SK-MEL-5 (cell line): ENCODE measurements around the gene TMEM222. TPM values are rescaled to one million over a fixed set of nuclear protein-coding genes. Genes with fewer than 3 reads are reported as not detected.

ENCODE experiments used
- DNase-seq: peaks from one replicate; pipeline ENCODE4 v3.0.0-alpha.2; 2016; ENCODE audit warnings: low read depth, low spot score
- in situ Hi-C: cut with HindIII; loops from 2 replicates; pipeline ENCODE4 v1.10.0; 2016; ENCODE audit warnings: low sequenced_read_pairs, high pct_unique_total_duplicates, low pct_unique_long_range_greater_than_20kb
- total RNA-seq: library from RNA; depleted of rRNA; stranded (reverse); fragments of >200 nt; shearing (Covaris generic); gene quantifications from 2 replicates; pipeline ENCODE4 v1.2.3, GENCODE V29; 2014

Gene TMEM222
- total RNA-seq, 1 experiment from 2014 or later: 38.0 TPM

DNA sequence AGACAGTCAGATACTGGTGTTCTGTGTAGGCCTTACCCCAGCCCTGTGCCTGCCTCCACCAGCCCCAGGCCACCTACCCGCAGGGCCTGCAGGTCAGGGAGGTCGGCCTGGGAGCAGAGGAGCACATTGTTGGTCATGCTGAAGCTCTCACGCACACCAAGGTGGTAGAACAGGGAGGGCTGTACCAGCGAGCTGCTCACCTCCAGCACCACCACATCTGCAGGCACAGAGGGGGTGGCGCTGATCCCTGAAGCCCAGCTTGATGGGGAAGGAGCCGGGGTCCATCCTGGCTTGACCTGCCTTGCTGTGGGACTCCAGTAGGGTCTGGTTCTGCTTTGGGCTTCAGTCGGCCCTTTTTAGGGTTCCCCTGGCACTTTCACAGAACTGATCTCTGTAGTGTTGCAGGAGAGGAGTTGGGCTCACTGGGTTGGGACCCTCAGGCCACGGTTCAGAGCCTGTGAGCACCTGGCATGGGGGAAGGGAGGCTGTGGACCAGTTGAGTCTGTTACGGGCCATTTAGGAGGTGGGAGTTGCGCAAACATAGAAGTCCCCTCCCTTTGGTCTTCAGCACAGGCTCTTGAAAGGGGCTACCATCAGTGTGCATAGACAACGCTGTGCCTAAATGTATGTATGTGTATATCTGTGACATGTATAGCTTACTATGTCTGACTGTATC lies 42.9 kb downstream of the TMEM222 start:
- no peak for DNase-seq
- in situ Hi-C loops: no loop called here

DNA sequence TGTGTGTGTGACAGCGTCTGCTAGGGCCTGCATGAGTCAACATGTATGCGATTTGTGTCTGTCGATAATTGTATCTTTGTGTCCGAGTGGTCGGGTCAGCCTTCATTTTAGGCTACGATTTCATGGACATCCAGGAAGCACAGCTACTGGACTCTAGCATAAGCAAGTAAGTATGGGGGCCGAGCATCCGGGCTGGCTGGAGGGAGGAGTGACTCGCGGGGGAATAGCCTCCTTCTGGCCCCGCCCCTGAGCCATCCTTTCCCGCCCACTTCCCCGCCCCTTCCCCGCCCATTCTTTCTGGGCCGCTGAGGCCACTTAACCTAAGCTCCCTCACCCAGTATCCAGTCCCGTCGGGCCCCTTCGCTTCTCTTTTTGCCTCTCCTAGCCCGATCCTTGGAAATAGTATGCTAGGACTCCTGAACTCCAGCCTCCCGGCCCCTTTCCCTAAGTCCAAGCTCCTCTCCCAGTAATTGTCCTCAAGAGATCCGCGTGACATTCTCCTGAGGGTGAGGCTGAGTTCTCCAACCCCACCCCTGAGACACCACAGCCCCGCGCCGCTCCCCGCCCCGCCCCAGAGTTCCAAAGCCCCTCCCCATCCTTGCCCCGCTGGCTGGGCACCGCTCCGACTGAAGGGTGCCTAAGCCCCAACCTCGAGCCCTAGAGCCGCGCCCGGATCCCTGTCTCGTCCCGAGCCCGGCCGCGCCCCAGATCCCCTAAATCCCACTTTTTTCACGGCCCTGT lies 43.6 kb downstream of the TMEM222 start:
- in situ Hi-C loops: no loop called here
- peak; percentile 90 for DNase-seq

DNA sequence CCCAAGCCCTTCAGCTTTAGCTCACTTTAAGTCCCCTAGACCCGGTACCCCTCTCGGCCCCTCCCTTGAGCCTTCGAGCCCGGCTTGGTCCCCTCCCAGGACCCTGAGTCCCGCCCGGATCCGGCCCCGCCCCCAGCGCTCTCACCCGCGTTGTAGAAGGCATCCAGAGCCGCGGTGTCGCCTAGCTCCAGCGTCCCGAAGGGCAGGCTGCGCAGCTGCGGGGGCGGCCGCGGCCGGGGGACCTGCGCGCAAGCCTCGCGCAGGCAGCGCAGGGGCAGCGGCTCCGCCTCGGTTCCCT lies 44.1 kb downstream of the TMEM222 start:
- peak; percentile 69 for DNase-seq
- in situ Hi-C loops: no loop called here

DNA sequence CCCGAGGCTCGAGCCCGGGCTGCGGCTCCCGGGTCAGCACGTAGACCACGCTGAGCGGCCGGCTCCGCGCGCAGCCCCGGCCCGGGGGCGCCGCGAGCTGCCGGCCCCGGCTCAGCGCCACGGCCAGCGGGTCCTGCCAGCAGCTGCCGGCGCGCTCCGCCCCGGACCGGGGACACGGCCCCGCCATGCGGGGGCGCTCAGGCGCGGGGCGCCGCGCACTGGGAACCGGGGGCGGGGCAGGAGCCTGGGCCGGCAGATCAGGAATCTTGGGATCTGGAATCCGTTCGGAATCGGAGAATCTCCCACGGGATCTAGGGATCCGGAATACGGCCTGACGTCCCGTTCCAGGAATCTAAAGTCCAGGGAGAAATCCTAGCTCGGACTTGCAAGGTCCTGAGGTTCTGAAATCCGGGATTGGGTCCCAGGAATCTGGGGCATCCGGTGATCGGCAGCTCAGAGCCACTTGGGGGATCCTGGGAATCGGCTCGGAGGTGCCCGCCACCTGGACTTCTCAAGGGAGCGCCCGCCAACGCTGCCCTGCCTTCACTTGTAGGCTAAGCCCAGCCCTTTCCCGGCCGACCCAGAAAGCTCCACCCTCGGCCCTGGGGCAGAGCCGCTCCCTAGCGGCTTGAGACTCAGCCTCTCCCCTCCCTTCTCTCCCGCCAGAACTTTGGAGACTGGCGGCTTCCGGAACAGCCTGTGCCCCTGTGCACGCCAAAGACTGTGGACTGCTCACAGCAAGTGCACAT lies 44.6 kb downstream of the TMEM222 start, which contains the start of gene MAP3K6:
Gene MAP3K6 (minus strand): TSS at position 551 of the 749 bp plus-strand sequence. CDS start 364 bp downstream, at position 187.
- in situ Hi-C loops: no loop called here
- peak; percentile 80 for DNase-seq

DNA sequence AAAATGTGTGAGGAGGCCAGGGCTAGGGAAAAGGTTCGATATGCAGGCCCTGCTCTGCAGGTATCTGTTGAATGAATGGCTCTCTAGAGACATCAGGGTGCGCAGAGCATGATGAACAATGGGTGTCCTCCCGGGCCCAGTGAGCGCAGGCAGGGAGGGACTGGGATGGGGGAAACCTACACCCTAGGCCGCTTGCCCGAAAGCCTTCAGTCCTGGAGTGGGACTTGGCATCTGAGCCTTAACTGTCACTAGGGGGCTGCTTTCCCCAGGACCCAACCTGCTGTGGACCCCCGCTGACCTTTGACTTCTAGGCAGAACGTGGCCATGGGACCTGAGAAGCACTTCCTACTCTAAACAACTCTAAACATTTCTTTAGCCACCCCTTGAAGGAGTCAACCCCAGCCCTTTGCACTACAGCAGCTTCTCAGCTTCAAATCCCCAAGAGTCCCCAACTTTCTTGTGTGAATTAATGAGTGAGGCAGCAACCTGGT lies 45.2 kb downstream of the TMEM222 start:
- in situ Hi-C loops: no loop called here
- DNase-seq: no peak

DNA sequence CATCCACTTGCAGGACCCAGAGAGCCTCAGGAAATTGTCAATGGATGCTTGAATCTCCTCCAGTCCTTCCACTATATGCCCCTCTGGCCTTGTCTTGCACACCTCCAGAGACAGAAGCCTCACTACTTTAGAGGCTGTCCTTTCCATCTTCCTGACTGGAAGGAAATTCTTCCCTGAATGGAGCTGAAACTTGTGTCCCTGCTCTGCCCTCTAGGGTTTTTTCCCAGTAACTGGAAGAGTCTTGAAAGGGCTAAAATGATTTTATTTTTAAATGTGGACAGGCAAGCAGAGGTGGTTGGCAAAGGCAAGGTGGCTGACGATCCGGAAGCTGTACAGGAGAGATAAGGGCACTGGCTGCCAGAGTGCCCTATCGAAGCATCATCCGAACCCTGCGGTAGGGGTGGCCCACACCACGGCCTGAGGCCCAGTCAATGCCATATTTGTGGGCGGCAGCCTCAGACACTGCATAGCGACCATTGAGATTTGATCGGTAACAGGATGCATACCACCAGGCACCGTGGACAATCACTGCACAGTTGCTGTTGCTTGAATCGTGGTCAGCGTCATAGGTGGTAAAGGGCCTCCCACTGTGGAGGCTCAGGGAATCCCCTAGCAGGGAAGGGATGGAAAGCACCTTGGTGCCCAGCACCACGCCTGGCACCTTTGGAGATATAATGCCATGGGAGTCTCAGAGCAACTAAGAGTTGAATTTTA lies 47.1 kb downstream of the TMEM222 start:
- DNase-seq: peak; percentile 45
- in situ Hi-C loops: no loop called here

DNA sequence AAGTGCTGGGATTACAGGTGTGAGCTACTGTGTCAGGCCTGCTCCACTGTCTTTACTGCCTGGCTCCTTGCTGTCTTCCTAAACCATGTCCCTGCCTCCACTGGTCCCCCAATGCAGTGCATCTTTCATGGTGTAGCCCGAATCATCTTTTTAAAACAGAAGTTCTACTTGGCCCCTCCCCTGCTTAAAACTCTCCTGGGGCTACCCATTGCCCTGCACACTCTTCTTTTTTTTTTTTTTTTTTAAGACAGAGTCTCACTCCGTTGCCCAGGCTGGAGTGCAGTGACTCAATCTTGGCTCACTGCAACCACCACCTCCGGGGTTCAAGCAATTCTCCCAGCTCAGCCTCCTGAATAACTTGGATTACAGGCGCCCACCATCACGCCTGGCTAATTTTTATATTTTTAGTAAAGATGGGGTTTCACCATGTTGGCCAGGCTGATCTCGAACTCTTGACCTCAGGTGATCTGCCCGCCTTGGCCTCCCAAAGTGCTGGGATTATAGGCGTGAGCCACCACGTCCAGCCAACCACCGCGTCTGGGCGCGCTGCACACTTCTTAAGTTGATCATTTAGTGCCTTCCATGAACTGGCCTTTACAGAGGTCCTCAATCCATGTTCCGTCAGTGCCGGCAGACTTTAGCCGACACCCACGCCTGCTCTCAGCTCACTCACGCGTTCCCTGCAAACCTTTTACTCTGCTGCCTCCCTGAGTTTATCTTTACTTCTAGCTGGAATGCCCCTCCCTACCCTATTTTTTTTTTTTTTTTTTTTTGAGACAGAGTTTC lies 50.3 kb downstream of the TMEM222 start:
- in situ Hi-C loops: no loop called here

DNA sequence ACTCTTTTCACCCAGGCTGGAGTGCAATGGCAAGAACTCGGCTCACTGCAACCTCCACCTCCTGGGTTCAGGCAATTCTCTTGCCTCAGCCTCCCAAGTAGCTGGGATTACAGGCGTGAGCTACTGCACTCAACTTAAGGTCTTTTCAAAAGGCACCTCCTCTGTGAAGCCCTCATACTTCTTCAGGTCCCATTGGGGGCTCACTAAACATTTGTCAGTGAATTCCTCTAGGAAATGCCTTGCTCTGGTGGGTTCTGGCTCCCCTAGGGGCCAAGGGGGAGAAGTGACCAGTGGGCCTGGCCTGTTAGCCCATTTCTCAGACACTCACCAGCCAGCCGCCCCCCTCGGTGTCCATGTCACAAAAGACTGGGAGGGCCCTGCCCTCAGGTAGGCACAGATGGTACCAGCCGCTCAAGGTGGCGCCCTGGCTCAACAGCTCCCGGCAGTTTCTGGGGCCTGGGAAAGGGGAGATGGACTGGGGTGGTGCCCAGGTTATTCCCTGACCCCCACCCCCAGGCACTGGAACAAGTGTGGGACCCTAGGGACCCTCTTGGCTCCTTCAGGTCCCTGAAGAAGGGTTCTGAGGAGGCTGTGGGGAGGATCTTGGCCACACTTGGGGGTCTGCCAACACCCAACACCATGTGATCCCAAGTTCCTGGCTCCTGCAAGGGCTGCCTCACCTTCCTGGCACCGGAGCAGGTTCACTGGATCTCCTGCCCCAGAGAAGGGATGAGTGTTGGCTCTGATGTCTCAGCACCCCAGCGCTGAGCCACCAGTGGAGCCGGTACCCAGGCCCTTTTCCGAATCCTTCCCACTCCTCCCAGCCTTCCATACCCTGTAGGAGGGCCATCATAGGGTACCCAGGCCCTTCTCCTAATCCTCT lies 51.1 kb downstream of the TMEM222 start:
- DNase-seq: peak; percentile 26
- in situ Hi-C loops: no loop called here

More for the DNA sequence above, 50.3 kb downstream of the TMEM222 start:
- no peak for DNase-seq

DNA sequence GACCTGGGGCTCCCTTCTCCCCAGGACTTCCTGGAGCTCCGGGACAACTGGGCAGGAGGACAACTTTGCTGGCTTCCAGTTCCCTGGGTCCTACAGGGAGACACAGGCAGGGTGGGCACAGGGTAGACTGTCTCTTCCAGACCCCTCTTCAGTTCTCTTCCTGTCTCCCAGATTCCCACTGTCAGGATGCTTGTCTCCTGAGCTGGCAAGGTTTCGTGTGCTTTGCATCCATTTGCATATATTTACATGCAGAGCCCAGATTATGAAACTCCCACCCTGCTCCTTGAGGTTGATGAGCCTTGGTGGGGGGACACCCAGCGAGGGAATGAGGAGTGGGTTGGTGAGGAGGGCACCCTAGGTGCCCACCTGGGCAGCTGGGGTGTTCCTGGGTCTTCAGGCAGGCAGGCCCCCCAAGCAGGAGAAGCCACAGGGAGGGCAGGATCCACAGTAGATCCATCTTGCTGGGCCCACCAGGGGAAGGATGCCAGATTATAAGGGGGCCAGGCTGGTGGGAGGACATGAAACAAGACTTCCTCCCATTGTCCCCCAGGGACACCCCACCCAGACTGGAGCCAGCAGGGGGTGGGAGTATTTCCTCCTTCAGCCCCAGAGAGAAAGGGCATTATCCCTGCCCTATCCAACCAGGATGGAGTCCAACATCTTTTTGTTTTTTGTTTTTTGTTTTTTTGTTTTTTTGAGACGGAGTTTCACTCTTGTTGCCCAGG lies 52.6 kb downstream of the TMEM222 start, which contains the start of gene FCN3:
Gene FCN3 (minus strand): TSS at position 463 of the 725 bp plus-strand sequence. CDS start 6 bp downstream, at position 457.
- in situ Hi-C loops: no loop called here
- DNase-seq: no peak

DNA sequence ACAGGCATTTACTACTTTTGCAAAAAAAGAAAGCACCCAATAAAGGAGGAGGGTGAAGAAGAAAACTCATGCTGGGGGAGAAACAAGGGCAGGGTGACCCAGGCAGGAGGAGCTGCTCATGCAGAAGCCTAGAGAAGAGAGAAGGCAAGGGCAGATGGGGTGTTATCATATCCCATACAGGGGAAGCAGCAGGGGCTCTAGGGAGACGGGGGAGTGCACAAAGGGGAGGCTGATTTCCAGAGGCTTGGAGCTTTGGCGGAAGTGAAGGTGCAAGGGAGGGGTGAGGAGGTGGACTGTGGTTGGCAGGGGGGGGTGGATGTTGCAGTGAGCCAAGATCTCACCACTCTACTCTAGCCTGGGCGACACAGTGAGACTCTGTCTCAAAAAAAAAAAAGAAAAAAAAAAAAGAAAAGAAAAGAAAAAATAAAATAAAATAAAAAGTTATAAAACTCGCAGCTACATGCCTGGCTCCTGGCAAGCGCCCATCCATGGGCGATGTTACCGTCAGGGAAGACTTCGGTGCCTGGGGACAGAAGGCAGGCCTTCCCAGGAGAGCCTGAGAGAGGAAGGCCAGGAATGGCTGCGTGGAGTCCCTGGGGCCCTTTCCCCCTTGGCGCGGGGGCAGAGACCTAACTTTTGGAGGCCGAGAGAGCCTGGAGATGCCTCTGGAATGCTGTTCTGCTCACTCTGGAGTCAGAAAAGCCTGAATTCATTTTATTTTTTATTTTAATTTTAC lies 56.0 kb downstream of the TMEM222 start:
- DNase-seq: no peak
- in situ Hi-C loops: no loop called here

DNA sequence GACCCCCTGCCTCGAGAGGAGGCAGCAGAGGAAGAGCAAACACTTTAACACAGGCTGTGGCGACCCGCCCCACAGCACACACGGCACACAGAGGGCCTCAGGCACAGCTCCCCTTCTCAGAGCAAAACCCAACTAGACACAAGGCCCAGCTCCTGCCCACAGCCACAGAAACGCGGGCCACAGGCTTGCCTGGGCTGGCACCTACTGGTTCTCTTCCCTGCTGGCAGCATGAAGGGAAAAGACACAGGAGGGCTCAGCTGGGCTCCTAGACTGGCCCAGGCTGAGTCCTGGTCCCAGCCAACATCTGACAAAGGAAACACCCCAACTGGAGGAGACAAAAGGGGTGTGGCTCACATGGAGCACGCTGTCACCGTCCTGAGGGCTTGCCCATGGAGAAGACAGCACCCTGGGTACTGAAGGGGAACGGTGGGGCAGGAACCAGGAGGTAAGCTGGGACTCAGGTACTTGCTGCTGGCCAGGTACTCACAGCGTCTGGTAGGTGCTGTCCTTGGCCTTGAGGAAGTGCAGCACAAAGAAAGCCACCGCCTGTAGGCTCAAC lies 57.7 kb downstream of the TMEM222 start:
- DNase-seq: no peak
- in situ Hi-C loops: no loop called here

DNA sequence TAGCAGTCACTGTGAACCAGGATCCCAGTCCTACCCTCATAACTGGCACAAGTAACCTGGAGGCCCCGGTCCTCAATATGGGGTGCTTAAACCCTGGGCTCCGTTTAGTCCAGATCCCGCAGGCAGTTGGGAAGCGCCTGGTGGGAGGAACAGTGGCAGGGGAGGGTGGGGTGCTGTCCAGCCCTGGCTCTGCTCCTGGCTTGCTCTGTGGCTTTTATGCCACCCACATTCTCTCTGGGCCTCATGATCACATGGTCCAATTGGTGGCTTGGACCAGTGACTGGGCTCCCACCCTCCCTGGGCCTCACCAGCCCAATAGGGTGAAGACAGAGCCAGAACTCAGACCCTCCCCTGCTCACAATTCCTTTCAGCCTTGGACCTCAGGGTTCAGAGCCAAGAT lies 58.3 kb downstream of the TMEM222 start:
- in situ Hi-C loops: no loop called here
- no peak for DNase-seq

DNA sequence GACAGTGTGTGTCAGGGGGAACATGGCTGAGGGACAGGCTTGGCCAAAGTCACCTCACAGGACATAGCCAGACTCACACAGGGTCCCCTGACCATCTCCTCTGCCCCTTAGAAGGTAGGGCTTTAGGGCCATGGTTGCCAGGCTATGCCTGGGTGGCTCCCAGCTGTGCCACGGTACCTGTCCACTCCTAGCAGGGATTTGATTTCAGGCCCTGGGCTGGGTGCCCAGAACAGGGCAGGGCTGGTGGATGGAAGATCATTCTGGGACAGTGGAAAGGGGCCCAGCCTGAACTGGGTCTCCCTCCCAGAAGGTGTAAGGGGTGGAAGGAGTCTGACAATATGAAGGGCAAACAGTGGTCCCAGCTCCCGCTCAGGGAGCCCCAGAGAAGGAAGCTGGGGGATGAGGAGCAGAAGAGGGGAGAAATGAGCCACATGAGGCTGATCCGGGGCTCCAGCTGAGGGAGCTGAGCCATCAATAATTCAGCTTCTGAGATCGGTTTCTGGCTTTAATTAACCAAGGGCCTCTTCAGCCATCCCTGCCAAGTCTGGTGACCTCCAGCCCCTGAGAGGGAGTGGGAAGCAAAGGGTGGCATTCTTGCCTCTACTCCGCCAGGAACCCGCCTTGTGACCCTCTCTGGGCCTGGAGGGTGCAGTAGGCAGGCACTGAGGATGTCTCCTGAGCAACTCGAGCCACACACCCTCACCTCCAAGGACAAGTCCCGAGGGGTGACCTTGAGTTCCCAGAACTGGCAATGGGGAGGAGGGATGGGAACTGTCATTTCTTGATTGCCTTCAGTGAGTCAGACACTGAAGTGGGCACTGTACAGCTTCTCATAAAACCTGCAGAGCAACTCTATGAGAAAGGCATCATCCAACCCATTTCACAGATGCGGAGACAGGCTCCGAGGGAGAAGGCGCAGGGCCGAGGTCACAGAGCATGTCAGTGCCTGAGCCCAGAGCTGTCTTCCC lies 59.1 kb downstream of the TMEM222 start:
- in situ Hi-C loops: no loop called here
- DNase-seq: no peak
